C4-2B (cell line): ENCODE results near the gene GALNT14.

Experiments
- ZFX ChIP-seq: fragments of 450-650 bp; IDR thresholded peaks from 2 replicates; pipeline ENCODE4 v1.6.1; 2017
- TF ChIP-seq, protein P1 (sequence below): fragments of 450-650 bp; conservative IDR thresholded peaks from 2 replicates; pipeline ENCODE4 v1.5.1; 2017; ENCODE audit warnings: mild to moderate bottlenecking

DNA sequence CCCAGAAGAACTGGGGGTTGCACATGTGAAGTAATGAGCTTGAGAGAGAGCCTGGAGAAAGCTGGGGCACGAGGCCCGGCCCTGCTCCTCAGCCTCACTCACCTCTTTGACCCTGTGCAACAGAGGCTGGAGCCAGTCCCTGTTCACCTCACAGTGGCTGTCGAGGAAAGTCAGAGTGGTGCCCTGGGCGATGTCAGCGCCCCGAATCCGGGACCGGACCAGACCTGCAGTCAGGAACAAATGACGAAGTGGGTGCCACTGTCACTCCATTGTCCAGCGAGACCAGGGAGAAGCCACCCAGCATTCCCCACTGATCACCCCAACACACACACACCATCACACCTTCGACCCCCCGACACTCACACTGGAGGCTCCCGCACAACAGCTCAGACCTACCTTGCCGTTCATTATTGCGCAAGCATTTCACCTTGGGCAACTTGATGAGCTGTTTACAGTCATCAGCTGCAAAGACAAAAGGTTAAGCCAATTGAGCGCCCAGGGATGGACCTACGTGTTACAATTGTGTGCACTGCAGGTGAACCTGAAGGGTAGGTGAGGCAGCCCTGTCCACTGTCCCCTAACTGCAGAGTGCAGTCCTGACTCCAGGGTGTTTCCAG is 182.6 kb downstream of the GALNT14 start:
- TF ChIP-seq, protein P1, sequence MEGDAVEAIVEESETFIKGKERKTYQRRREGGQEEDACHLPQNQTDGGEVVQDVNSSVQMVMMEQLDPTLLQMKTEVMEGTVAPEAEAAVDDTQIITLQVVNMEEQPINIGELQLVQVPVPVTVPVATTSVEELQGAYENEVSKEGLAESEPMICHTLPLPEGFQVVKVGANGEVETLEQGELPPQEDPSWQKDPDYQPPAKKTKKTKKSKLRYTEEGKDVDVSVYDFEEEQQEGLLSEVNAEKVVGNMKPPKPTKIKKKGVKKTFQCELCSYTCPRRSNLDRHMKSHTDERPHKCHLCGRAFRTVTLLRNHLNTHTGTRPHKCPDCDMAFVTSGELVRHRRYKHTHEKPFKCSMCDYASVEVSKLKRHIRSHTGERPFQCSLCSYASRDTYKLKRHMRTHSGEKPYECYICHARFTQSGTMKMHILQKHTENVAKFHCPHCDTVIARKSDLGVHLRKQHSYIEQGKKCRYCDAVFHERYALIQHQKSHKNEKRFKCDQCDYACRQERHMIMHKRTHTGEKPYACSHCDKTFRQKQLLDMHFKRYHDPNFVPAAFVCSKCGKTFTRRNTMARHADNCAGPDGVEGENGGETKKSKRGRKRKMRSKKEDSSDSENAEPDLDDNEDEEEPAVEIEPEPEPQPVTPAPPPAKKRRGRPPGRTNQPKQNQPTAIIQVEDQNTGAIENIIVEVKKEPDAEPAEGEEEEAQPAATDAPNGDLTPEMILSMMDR: no peak
- TF ChIP-seq ZFX: no peak
